GM19099 (cell line): ENCODE measurements around the gene MRPL17.

Experiments used
- POLR2A ChIP-seq: IDR thresholded peaks from 3 replicates; pipeline ENCODE4 v1.6.1; 2011; ENCODE audit warnings: low read depth; ENCODE audit not compliant: insufficient read length; ENCODE audit errors: extremely low read depth

The MRPL17 gene

DNA sequence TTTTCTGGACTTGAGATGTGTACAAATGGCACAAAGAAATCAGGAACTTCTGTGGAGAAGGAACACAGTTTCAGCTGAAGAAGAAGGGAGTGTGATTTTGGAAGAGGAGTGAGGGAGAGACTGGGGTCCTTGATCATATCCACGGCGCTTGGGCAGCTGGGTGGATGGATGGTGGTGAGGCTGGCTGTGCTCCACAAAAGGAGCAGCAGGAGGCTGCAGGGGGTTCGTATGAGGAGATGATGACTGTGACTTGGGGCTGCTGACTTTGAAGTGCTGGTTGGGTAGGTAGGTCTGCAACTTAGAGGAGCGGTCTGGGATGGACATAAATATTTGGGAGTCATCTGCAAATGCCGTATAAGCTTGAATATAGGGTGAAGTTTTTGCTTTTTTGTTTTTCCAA lies 26.2 kb downstream of the MRPL17 start:
- no peak for TF ChIP-seq POLR2A

DNA sequence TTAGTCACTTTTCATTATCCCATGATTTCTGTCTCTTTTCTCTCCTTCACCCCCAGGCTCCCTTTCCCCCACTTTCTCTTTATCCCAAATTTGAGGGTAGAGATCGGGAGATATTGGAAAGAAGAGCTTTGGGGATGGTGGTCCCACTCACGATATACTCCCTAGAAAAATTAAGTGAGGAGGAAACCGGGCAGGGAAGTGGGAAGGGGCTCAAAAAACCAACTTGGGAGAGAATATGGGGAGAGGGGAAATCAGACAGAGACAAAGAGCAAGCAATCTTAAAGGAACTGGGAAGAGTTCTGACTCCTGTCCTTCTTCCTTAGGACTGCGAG lies 26.6 kb downstream of the MRPL17 start:
- TF ChIP-seq POLR2A, result no peak

DNA sequence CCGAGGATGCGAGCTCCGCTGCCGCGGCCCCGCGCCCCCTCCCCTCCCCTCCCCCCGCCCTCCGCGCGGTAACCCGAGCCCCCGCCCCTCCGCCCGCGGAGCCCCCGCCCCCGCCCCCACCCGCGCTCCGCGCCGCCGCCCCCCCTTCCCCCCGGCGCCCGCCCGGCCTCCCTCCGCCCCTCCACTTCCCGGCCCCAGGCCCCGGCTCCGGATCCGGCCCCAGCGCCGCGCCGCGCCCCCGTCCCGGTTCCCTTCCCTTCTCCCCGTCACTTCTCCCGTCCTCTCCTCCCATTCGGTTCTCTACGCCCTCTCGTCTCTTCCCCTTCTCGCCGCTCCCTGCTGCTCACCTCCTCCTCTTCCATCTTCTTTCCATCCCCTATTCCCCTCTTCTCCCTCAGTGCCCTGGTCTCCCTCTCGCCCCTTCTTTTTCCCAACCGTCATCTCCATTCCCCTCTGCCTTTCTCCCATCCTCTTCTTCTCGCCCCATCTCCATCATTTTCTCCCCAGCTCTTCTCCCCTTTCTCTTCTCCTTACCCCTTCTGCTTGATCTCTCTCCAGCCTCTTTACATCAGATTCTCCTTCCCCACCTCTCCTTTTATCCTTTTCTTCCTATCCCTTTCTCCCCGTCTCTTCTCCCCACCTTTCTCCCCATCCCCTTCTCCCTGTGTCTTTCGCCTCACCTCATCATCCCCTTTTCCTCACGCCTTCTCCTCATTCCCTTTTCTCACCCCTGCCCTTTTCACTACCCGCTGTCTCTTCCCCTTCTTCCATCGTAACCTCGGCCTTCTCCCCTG lies 27.2 kb downstream of the MRPL17 start, which contains the start of gene DCHS1:
Gene DCHS1 (minus strand): TSS at position 20 of the 794 bp plus-strand sequence. CDS start 14,196 bp downstream, outside the sequence.
- no peak for TF ChIP-seq POLR2A

DNA sequence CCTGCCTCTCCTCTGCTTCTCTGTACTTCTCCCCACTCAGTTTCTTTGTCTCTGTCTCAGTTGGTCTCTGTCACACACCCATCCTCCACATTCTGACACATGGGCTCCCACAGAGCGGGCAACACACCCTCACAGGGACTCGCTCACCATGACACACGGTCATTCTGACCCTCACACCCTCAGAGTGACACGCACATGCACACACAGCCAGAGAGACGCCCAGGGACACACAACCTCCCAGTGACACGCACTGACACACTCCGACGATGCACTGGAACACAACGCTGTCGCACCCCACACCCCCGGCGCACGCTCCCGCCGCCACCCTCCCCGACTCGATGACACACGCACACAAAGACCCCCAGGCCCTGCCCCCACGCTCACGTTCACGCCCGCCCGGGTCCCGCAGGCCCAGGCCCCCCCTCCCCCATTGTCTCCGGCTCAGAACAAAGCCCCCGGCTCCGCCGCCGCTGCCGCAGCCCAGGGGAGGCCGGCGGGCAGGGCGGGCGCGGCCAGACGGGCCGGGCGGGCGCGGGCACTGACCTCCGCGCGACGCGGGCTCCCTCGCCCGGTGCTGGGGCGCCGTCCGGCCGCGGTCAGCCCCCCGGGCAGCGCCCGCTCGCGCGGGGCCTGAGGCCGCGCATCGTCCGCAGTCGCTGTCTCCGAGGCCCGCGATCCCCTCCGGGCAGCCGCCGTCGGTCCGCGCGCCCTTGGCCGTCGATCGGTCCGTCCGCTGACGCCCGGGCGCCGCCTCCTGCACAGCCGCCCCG lies 27.9 kb downstream of the MRPL17 start:
- TF ChIP-seq POLR2A, result no peak

DNA sequence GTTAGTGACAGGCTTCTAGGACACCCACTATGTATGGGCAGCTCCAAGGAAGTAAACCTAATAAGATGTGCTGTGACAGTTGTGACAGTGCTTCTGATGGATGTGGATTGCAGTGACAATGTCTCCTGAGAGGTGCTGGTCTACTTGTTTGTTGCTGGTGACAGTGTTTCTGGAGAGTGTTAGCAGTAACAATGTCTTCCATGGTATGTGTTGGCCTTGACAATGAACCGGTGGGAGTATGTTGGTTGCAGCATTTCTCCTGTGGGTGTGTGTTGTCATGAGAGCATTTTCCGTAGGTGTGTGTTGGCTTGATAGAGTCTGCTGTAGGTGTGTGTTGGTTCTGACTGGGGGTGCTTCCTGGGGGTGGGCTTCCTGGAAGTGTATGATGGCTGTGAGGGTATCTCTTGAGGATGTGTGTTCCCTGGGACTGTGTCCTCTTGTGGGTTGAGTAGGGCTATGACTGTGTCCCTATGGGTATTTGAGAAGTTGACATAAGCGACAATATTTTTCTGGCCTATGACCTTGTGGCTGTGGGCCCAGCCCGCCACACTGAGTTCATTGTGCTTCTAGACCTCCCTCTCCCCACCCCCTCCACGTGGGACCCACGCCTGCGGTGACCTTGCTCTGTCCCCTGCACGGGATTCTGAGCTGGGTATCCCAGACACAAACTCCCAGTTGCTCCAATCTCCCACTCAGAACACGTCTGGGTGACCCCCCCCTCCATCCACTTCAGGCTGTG lies 28.7 kb downstream of the MRPL17 start:
- no peak for TF ChIP-seq POLR2A

DNA sequence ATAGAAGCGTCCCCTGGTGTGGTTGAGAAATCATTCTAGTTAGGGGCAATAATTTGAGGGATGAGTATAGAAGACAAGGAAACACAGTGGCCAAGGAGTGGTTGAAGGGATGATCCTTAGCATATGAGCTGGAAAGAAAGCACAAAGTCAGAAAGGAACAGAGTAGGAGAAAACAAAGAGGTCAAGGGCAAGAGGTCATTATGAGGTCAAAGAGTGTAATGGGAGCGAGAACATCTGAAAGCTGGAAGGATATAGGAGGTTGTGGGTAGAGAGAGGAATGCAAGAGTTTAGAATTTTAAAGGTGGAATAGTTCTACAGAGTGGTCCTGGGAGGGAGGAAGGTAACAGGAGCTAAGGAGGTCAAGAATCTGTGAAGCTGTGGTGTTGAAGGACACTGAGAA lies 29.5 kb downstream of the MRPL17 start:
- TF ChIP-seq POLR2A, result no peak

DNA sequence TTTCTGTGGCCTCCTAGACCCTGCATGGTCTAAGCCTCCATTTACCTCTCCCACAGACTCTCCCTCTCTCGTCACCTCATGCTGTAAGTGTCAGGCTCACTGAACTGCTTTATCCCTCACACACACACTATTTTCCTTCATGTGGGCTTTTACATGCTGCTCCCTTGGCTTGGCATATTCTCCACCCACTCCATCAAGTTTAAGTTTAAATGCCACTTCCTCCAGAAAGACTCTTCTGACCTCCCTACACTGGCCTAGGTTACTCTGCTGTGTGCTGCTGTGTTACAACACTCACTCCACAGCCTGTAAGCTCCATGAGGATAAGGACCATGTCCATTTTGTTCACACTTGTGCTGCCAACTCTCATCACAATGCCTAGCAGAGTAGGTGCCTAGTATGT lies 30.0 kb downstream of the MRPL17 start:
- TF ChIP-seq POLR2A, result no peak

DNA sequence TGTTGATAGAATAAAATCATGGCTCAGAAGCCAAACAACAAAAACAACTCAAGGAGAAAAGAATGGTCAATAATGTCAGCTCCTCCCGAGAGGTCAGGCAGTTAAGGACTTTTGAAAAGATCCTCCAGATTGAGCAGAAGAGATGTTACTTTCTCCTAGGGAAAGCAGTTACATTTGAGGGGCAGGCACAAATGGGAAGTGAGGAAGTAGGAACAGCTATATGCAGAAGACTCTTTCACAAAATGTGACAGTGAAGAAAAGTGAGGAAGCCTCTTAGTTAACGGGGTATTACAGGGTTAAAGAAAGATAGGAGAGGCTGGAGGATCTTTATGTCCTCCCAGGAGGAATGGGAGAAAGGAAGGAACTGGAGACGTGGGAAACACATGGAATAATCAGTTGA lies 31.0 kb downstream of the MRPL17 start:
- no peak for TF ChIP-seq POLR2A

DNA sequence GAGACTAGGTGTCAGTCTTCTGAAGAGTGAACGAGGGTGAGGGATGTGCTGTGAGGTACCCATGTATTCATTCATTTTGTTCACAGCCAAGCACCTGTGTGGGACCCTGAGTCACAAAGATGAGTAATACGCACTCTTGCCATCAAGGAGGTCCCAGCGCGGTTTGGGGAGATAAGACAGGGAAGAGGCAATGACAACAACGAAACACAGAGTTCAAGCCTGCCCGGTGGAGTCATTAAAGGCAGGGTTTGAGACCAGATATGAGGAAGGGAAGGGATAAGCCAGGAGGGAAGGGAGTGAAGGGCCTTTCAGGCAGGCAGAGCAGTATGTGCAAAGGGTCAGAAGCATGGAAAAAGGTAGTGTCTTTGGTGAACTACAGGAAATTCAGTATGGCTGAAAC lies 32.2 kb downstream of the MRPL17 start:
- no peak for TF ChIP-seq POLR2A

DNA sequence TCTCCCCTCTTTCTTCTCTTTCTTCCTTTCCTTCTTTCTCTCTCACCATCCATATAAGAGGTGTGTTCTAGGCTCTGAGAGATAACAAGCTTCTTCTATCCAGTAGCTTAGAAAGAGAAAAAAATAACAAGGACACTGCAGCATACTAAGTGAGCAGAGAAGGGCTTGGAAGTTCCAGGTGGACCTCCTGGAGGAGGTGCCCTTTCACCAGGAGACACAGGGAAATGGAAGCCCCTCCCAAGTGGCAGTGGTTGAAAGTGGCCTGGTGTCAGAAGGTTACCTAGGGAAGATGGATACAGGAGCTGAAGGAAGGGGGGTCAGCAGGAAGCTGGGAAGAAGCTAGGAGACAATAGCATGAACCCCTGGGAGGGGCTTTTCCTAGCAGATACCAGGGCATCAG lies 33.0 kb downstream of the MRPL17 start:
- no peak for TF ChIP-seq POLR2A

DNA sequence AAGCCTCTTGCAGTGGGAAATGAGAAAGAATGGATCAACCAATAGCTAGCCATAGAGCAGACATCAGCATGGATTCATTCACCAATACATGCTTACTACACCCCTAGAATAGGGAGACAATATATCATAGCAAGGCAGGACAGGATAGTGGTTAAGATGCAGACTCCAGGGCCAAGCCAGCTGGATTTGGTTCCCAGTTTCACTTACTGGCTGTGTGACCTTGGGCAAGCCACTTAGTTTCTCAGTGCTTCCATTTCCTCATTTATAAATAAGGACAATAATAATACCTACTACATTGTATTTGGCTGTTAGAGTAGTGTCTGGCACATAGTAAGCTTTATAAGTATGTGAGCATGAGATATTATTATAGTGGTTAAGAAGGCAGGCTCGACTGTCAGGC lies 34.6 kb downstream of the MRPL17 start:
- no peak for TF ChIP-seq POLR2A

DNA sequence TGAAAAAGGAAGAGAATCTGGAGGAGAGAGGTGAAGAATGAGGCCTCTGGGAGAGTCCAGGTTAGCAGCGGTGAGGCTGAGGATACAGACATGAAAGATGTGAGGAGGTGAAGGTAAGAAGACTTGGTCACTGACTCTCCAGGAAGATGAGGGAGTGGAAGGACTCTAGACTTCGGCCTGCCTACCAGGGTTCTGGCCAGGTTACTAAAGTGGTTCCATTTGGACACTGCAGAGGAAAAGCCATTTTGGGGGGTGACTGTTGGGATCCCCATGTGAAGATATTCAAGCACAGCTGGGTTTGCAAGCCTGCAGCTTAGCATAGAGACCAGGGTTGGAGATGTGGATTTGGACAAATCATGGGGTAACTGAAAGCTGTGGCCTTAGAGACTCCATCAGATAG lies 35.3 kb downstream of the MRPL17 start:
- no peak for TF ChIP-seq POLR2A

DNA sequence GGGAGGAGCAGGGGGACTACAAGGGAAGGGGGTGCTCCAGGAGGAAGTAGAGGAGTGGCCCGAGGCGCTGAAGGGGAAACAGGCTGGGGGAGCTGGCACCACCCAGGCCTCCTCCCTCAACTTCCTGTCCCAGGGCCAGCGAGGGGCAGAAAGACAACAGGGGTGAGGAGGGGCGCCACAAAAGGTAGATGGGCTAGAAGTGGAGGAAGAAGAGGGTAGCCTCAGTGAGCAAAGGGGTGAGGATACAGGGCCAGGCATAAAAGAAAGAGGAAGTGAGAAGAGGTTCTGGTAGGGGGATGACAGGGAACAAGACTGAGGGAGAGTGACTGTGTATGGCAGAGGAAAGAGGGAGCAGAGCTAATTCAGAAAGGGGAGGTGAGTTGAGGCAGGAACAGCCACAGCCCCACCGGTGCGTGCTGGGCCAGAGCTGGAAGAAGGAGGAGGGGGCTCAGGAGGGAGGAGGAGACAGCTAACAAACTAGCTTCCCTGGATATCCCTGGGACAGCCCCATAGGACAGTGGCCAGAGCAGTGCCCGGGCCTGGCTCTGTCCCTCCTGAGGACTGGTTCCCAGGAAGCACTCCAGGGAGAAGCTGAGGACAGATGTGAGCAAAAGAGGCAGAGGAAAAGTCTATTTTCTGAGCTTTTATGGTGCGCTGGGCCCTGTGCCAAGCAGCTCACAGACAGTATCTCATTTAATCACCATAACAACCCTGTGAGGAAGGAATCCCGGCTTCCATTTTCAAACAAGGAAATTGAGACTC lies 36.0 kb downstream of the MRPL17 start:
- no peak for TF ChIP-seq POLR2A

DNA sequence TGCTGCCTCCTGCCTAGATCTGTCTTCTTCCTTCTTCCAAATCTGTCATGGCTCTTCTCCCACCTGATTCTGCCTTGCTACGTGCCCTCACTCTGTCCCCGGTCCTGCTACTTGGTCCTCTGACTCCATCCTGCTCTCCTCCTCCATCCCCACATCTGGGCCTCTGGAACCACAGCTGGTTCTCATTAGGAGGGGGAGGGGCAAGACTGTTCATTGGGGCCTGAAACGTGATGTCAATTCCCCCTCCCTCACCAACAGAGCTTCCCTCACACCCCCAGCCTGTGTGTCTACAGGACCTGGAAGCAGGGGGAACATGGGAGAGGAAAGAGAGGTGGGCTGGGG lies 36.6 kb downstream of the MRPL17 start:
- no peak for TF ChIP-seq POLR2A

DNA sequence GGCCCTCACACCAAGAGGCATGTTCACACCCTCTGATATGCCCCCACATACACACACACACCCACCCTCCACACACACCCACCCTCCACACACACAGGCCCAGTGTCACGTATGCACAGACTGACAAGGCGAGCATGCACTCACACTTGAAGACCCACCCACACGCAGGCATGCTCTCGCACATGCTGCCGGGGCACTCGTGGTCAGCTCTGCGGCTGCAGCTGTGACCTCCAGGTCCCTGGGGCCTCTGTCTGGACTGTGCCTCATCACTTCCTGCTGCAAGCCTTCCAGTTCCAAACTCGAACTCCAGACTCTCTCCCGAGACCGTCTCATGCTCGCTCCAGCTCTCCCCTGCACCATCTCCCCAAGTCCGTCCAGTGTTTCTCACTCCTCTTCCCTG lies 37.1 kb downstream of the MRPL17 start:
- no peak for TF ChIP-seq POLR2A
